Activated CD8-positive, alpha-beta memory T cell treated with anti-CD3 and anti-CD28 coated beads, Interleukin-2, amount 10 ng/mL, durations not matched to agents 7 days and 5 days (primary cell): Measurements from ENCODE around the gene PTGFRN. TPM values are rescaled to one million over a fixed set of nuclear protein-coding genes. Genes with fewer than 3 reads are reported as not detected.

Experiments
- ATAC-seq: fragments of 150-1000 bp; cut with Tn5 transposase; one replicate; pipeline ENCODE4 v1.10.0; 2021; ENCODE audit warnings: moderate library complexity
- CTCF ChIA-PET: fragments of 350-600 bp; sonication (Branson Sonifier 250); formaldehyde crosslinking; loops from one replicate; lab custom pipeline; 2021; ENCODE audit warnings: antibody characterized with exemption; lab: Charles Lee
- DNase-seq: peaks from one replicate; pipeline ENCODE4 v3.0.0-alpha.2; 2020
- H3K27ac Mint-ChIP-seq: one replicate; pipeline ENCODE4 v1.8.0; 2021; ENCODE audit warnings: mild to moderate bottlenecking, mixed read lengths
- H3K27me3 Mint-ChIP-seq: one replicate; pipeline ENCODE4 v1.8.0; 2021; ENCODE audit warnings: mixed read lengths
- H3K36me3 Mint-ChIP-seq: one replicate; pipeline ENCODE4 v1.8.0; 2021; ENCODE audit warnings: mild to moderate bottlenecking, mixed read lengths
- H3K4me1 Mint-ChIP-seq: one replicate; pipeline ENCODE4 v1.8.0; 2021; ENCODE audit warnings: mixed read lengths
- H3K4me3 Mint-ChIP-seq: one replicate; pipeline ENCODE4 v1.8.0; 2021; ENCODE audit warnings: mild to moderate bottlenecking, moderate library complexity, mixed read lengths
- H3K9me3 Mint-ChIP-seq: one replicate; pipeline ENCODE4 v1.8.0; 2022; ENCODE audit warnings: low read depth, mixed read lengths
- total RNA-seq, 2 experiments: library from RNA; stranded (reverse); gene quantifications; one replicate each; pipeline ENCODE4 v1.2.3, GENCODE V29; 2021

The PTGFRN gene
- total RNA-seq, 2 experiments from 2014 or later: 0.38 to 4.6 TPM

DNA sequence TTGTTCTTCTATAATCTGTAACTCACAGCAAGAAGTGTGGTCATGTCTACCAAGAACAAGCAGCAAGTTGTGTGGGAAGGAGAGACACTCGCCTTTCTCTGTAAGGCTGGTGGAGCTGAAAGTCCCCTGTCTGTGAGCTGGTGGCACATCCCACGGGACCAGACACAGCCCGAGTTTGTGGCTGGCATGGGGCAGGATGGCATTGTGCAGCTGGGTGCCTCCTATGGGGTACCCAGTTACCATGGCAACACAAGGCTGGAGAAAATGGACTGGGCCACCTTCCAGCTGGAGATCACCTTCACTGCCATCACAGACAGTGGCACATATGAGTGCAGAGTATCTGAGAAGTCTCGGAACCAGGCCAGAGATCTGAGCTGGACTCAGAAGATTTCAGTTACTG is 107.3 kb downstream of the PTGFRN start:
- Mint-ChIP-seq H3K36me3 (no peaks in the 10 kb centered on the region), H3K4me3 (no peak overlapping the region), H3K4me1 (peaks cover 20% of the 10 kb centered on the region), H3K27me3 (no peaks in the 10 kb centered on the region), H3K9me3 (no peaks in the 10 kb centered on the region), H3K27ac (no peak overlapping the region)
- ATAC-seq: no peak
- no peak for DNase-seq
- CTCF ChIA-PET: interaction anchor here (0.8 kb wide), 1 partner anchor 20 kb away, joined by 3 read pairs; no protein-coding TSS in a partner anchor

DNA sequence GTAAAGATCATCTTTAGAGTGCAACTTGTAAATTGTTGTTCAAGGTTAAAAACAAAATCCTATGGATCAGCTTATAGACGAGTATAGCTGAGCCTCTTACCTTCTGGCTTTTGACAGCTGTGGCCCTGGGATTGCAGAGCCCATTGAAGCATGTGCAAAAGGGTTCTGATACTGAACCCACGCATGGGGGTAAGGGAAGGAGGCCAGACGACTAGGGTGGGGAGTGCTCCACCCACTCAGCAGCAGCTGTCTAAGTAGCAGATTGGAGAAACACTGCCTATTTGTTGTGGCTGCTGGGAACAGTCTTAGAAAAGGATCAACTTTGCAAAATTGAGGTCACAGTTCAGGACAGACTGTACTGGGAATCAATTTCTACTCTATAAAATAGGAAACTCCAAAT is 107.9 kb downstream of the PTGFRN start:
- H3K36me3 Mint-ChIP-seq: no peaks in the 10 kb centered on the region
- no peaks in the 10 kb centered on the region for H3K27me3 Mint-ChIP-seq
- CTCF ChIA-PET: interaction anchor here (0.8 kb wide), 1 partner anchor 20 kb away, joined by 3 read pairs; no protein-coding TSS in a partner anchor
- no peak overlapping the region for H3K4me3 Mint-ChIP-seq
- no peak overlapping the region for H3K27ac Mint-ChIP-seq
- ATAC-seq (no peak), DNase-seq (no peak)
- peaks cover 19% of the 10 kb centered on the region for H3K4me1 Mint-ChIP-seq
- no peaks in the 10 kb centered on the region for H3K9me3 Mint-ChIP-seq

DNA sequence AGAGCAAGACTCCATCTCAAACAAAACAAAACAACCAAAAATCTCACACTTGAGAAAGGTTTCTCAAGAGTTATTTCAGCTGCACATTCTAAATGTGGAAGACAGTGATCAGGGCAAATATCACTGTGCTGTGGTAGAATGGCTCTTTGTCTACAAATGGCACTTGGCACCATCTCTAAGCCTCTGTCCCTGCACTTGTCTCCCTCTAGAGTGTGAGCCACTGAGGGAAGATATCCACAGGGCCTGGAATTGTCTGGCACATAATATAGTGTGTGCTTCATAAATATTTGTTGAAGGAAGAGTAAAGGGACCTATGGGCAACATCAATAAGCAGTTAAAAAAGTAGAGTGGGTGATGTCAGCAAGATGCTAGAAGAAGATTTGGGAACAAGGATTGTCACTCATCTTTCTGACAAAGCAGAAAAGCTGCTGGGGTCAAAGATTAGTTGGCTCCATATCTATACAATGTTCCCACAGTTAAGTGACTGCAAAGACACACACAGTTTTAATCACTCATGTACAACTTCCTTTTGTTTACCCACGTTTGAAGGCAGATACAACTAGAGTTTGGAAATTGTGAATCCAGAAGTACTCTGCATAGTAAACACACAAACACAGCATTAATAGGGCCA is 110.9 kb downstream of the PTGFRN start:
- Mint-ChIP-seq H3K27ac (no peak overlapping the region), H3K36me3 (no peaks in the 10 kb centered on the region), H3K4me1 (peaks cover 16% of the 10 kb centered on the region), H3K9me3 (no peaks in the 10 kb centered on the region), H3K4me3 (no peak overlapping the region), H3K27me3 (peaks cover 5% of the 10 kb centered on the region)
- CTCF ChIA-PET: no interaction called here
- ATAC-seq (no peak), DNase-seq (no peak)

DNA sequence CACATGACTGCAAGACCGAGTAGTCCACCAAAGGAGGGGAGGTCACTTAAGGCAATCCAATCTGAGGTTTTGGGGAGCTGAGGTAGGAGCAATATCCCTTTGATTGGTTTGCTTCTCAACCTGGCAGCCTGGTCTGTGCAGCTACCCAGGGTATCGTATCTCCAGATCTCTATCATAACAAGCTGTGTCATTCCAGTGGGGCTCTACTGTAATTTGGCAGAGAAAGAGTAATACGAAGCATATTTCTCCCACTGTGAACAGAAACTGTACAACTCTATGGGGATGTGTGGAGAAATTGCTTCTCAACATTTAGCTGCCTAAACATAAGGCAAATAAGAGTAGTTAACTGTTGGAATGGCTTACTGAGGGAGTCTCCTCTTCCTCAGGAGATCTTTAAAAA is 112.4 kb downstream of the PTGFRN start:
- no peak overlapping the region for H3K4me3 Mint-ChIP-seq
- ATAC-seq: no peak
- peaks cover 10% of the 10 kb centered on the region for H3K4me1 Mint-ChIP-seq
- no peaks in the 10 kb centered on the region for H3K36me3 Mint-ChIP-seq
- H3K9me3 Mint-ChIP-seq: no peaks in the 10 kb centered on the region
- H3K27me3 Mint-ChIP-seq: peaks cover 5% of the 10 kb centered on the region
- CTCF ChIA-PET: no interaction called here
- DNase-seq: no peak
- H3K27ac Mint-ChIP-seq: no peak overlapping the region

DNA sequence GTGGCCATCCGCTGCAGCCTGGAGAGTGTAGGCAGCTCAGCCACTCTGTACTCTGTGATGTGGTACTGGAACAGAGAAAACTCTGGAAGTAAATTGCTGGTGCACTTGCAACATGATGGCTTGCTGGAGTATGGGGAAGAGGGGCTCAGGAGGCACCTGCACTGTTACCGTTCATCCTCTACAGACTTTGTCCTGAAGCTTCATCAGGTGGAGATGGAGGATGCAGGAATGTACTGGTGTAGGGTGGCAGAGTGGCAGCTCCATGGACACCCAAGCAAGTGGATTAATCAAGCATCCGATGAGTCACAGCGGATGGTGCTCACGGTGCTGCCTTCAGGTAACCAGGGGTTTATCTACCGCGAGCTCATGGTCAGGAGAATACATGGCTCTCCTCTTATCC is 115.9 kb downstream of the PTGFRN start:
- H3K27ac Mint-ChIP-seq: no peak overlapping the region
- peaks cover 10% of the 10 kb centered on the region for H3K4me1 Mint-ChIP-seq
- peaks cover 5% of the 10 kb centered on the region for H3K27me3 Mint-ChIP-seq
- ATAC-seq (no peak), DNase-seq (no peak)
- H3K9me3 Mint-ChIP-seq: no peaks in the 10 kb centered on the region
- no peaks in the 10 kb centered on the region for H3K36me3 Mint-ChIP-seq
- CTCF ChIA-PET: no interaction called here
- no peak overlapping the region for H3K4me3 Mint-ChIP-seq

DNA sequence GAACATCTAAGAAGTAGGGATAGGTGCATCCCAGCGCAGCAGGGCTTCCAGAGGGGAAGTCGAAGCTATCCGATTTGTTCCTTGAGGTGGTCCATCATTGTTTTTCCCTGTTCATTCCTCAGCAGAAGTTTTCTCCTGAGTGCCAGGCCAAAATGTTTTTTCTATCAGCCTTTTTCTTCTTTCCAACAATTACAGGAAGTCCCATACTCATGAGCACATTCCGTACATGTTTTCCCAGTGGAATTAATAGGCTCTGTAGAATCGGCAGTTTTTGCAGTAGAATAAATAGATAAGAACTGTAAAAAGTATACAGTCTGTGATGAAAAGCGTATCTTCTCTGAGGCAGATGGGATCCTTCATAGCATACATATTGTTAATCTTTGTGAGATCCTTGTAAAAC is 116.6 kb downstream of the PTGFRN start:
- Mint-ChIP-seq H3K27me3 (peaks cover 5% of the 10 kb centered on the region), H3K9me3 (no peaks in the 10 kb centered on the region), H3K4me3 (no peak overlapping the region), H3K4me1 (peaks cover 10% of the 10 kb centered on the region), H3K27ac (no peak overlapping the region), H3K36me3 (no peaks in the 10 kb centered on the region)
- ATAC-seq (no peak), DNase-seq (no peak)
- CTCF ChIA-PET: no interaction called here

DNA sequence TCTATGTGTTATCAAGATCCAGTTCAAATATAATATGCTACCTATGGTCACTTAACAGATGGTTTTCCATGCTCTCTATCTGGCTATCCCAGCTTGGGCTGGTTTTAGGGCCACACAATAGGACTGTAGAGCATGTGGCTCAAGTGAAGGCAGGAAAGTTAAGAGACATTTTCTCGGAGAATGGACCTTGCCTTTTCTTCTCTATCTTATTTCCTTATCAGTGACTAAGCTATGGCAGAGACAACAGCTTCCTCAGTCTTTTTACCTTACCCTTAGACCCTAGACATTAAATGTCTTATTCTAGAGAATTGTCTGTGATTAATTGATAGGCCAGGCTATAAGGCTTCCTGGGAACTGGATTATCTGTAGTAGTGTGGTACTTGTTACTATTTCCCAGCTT is 120.0 kb downstream of the PTGFRN start:
- DNase-seq (no peak), ATAC-seq (no peak)
- H3K4me3 Mint-ChIP-seq: no peak overlapping the region
- H3K9me3 Mint-ChIP-seq: no peaks in the 10 kb centered on the region
- no peaks in the 10 kb centered on the region for H3K4me1 Mint-ChIP-seq
- CTCF ChIA-PET: no interaction called here
- peaks cover 3% of the 10 kb centered on the region for H3K27me3 Mint-ChIP-seq
- H3K27ac Mint-ChIP-seq: no peak overlapping the region
- no peaks in the 10 kb centered on the region for H3K36me3 Mint-ChIP-seq

DNA sequence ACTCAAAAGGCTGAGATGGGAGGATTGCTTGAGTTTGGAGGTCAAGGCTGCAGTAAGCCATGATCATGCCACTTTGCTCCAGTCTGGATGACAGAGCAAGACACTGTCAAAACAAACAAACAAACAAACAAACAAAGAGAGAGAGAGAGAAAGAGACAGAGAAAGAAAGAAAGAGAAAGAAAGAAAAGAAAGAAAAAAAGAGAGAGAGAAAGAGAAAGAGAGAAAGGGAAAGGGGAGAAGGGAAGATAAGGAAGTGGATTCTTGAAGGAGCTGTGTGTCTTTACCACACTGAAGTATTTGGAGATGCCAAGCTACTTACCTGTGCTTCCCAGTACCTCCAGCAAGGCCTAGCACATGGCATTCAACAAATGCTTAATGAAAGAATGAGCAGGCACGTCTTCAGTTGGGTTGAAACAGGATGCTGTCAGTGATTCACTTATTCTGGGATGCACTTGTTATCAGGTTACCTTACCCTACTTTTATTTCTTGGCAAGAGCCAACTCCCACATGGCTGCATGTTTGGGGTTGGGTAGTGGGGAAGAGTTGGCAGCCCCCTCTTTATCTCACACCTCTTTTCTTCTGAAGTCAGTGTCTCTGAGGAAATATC is 120.7 kb downstream of the PTGFRN start:
- no peaks in the 10 kb centered on the region for H3K9me3 Mint-ChIP-seq
- H3K4me1 Mint-ChIP-seq: no peaks in the 10 kb centered on the region
- CTCF ChIA-PET: no interaction called here
- no peaks in the 10 kb centered on the region for H3K36me3 Mint-ChIP-seq
- DNase-seq (no peak), ATAC-seq (no peak)
- H3K4me3 Mint-ChIP-seq: no peak overlapping the region
- H3K27me3 Mint-ChIP-seq: peaks cover 2% of the 10 kb centered on the region
- no peak overlapping the region for H3K27ac Mint-ChIP-seq

DNA sequence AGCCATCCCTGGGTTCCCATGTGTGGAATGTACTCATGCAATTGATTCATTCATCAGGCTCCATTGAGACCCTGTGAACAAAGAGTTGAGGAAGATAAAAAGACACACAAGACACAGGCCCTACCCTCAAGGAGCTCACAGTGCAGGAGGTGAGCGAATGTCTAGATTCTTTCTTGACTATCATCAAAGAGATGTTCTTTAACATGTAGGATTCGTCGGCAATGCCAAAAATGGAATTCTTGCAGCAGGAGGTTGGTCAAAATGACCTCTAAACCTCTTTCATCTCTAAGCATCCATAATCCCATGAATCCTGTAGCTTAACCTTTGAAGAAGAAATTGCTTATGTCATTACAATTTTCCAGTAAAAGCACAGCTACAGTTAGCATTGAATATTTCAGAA is 122.5 kb downstream of the PTGFRN start:
- no peak overlapping the region for H3K27ac Mint-ChIP-seq
- DNase-seq: no peak
- no peaks in the 10 kb centered on the region for H3K4me1 Mint-ChIP-seq
- CTCF ChIA-PET: no interaction called here
- no peaks in the 10 kb centered on the region for H3K36me3 Mint-ChIP-seq
- H3K4me3 Mint-ChIP-seq: no peak overlapping the region
- H3K9me3 Mint-ChIP-seq: no peaks in the 10 kb centered on the region
- ATAC-seq: no peak
- no peaks in the 10 kb centered on the region for H3K27me3 Mint-ChIP-seq

DNA sequence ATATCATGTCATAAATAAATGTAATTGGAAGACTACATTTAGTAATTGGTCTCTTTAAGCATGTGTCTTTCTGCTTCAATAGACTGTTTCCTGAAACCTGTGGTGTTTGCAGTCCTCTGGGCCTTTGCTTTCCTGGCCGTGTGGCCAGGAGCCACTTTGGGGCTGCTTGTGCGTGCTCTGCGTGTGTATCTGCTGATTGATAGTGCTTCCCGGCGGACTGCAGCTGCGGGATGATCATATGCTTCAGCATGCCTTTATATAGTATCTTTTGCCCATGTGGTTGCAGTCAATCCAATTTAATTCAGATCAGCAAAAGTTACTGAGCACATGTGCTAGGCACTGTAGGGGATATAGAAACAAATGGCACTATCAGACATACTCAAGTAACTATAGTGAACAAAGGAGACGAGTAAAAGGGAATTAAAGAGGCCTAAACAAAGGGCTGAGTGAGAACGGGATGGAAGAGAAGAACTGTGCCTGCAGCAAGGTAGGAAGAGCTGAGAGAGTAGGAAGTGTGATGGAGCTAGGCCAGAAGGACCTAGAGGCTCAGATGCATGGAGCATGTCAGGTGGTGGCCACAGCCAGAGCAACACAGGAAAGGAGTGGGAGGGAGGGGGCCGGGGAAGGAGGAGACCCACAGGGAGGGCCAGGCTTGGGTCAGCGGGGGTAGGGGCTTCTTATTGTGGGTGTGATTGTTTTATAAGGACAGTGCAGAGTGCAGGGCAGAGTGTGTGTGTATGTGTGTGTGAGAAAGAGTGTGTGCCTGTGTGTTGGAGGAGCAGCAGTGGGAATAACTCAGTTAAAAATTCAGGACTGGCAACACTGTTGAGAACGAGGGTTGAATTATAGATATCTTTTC is 123.2 kb downstream of the PTGFRN start:
- no peaks in the 10 kb centered on the region for H3K4me1 Mint-ChIP-seq
- ATAC-seq (no peak), DNase-seq (no peak)
- H3K27ac Mint-ChIP-seq: no peak overlapping the region
- H3K36me3 Mint-ChIP-seq: no peaks in the 10 kb centered on the region
- H3K4me3 Mint-ChIP-seq: no peak overlapping the region
- H3K27me3 Mint-ChIP-seq: no peaks in the 10 kb centered on the region
- CTCF ChIA-PET: no interaction called here
- no peaks in the 10 kb centered on the region for H3K9me3 Mint-ChIP-seq

DNA sequence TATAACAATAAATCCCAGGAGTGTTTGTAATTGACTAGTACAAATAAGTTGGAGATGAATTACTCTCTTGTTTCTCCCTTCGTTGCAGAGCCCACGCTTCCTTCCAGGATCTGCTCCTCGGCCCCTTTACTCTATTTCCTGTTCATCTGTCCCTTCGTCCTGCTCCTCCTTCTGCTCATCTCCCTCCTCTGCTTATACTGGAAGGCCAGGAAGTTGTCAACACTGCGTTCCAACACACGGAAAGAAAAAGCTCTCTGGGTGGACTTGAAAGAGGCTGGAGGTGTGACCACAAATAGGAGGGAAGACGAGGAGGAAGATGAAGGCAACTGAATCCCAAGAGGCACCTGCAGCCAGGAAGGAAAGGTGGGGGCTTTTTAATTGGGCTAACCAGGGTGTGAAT is 124.1 kb downstream of the PTGFRN start:
- Mint-ChIP-seq H3K27me3 (no peaks in the 10 kb centered on the region), H3K36me3 (no peaks in the 10 kb centered on the region), H3K27ac (no peak overlapping the region), H3K9me3 (no peaks in the 10 kb centered on the region), H3K4me3 (no peak overlapping the region), H3K4me1 (no peaks in the 10 kb centered on the region)
- CTCF ChIA-PET: no interaction called here
- DNase-seq: no peak
- no peak for ATAC-seq

DNA sequence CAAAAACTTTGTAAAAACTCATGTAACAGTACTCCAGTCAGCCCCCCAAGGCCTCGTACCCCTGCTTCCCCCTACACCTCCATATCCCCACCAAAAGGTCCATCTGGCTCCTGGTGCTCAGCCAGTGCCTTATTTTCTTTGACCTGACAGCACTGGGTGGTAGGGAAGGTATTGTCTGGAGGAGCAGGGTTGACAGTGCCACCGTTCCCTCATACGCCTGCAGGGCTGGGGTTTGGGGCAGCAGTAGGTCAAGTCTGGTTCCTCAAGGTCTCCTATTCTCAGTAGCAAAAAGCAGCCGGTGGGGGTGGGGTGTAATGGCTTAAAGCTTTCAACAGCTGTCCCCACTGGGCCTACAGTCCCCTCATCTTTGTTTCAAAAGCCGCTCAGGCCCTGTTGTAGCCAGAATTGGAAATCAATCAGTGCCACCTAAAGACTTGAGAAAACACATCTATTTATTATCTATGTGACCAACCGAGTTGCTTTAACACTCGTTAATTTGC is 125.1 kb downstream of the PTGFRN start:
- no peak for DNase-seq
- H3K4me3 Mint-ChIP-seq: no peak overlapping the region
- H3K9me3 Mint-ChIP-seq: no peaks in the 10 kb centered on the region
- CTCF ChIA-PET: no interaction called here
- no peak overlapping the region for H3K27ac Mint-ChIP-seq
- no peaks in the 10 kb centered on the region for H3K27me3 Mint-ChIP-seq
- H3K36me3 Mint-ChIP-seq: no peaks in the 10 kb centered on the region
- no peak for ATAC-seq
- no peaks in the 10 kb centered on the region for H3K4me1 Mint-ChIP-seq

DNA sequence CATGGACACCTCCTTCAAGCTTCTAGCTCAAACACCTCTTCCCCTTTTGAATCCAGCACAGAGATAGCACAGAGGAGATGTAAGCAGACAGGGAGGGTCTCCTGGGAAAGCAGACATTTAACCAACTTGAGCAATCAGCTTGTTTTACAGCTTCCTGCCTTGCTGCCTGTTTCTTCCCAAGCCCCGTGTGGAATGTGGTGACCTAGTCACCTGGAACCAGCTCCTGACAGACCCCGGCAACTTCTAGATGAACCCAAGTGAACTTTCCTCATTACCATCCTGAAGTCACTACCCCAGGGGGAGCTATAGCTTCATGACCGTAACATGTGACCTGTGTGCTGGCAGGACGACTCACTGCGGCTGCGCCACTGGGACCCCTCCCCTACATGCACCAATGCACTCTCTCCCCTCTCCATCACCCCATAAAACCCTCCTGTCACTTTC is 126.3 kb downstream of the PTGFRN start:
- H3K9me3 Mint-ChIP-seq: no peaks in the 10 kb centered on the region
- H3K4me1 Mint-ChIP-seq: no peaks in the 10 kb centered on the region
- H3K4me3 Mint-ChIP-seq: no peak overlapping the region
- ATAC-seq (no peak), DNase-seq (no peak)
- H3K27ac Mint-ChIP-seq: no peak overlapping the region
- CTCF ChIA-PET: no interaction called here
- H3K36me3 Mint-ChIP-seq: peaks cover 2% of the 10 kb centered on the region
- no peaks in the 10 kb centered on the region for H3K27me3 Mint-ChIP-seq
